Choroid plexus epithelial cell (primary cell): ENCODE measurements around the gene F10.
"Not testable (repeated sequence)": the region's sequence is repeated elsewhere in the genome, so short reads cannot be mapped to it uniquely, and the experiment has no call there.

ENCODE experiments used
- DNase-seq: peaks from one replicate; pipeline ENCODE4 v3.0.0-alpha.2; 2010; ENCODE audit warnings: low read depth
- H3K4me3 ChIP-seq: 2 replicates; pipeline ENCODE4 v1.5.1; 2011; ENCODE audit warnings: low read depth, mild to moderate bottlenecking, control low read depth, low read length, moderate library complexity
- CTCF ChIP-seq: conservative IDR thresholded peaks from 2 replicates; pipeline ENCODE4 v1.5.1; 2011; ENCODE audit warnings: low read depth, mild to moderate bottlenecking, control low read depth, inconsistent platforms, low read length, moderate library complexity

Gene F10

GRCh38 chr13:113110048-113110851 lies 12.3 kb upstream of the F10 start:
- no peak for TF ChIP-seq CTCF
- peak overlapping the region; percentile 24 for H3K4me3 ChIP-seq
- DNase-seq = peak; percentile 26

GRCh38 chr13:113110852-113111315 lies 11.7 kb upstream of the F10 start:
- DNase-seq = no peak
- TF ChIP-seq CTCF = no peak
- H3K4me3 ChIP-seq = no peak overlapping the region

GRCh38 chr13:113111821-113112220 lies 10.8 kb upstream of the F10 start:
- not testable (repeated sequence) for H3K4me3 ChIP-seq, DNase-seq

GRCh38 chr13:113112475-113112874 lies 10.1 kb upstream of the F10 start:
- H3K4me3 ChIP-seq, DNase-seq: not testable (repeated sequence)

- DNase-seq = no peak
- TF ChIP-seq CTCF = no peak
- no peak overlapping the region for H3K4me3 ChIP-seq
These were observed 9.4 kb upstream of the F10 start for GRCh38 chr13:113112893-113113845.

GRCh38 chr13:113113846-113114271 lies 8.7 kb upstream of the F10 start:
- DNase-seq = no peak
- H3K4me3 ChIP-seq = no peak overlapping the region
- TF ChIP-seq CTCF = no peak

- no peak for TF ChIP-seq CTCF
- no peak for DNase-seq
- H3K4me3 ChIP-seq = no peak overlapping the region
These were observed 7.9 kb upstream of the F10 start for GRCh38 chr13:113114511-113115362.
